GM18861 (cell line): ENCODE results near the gene FAM200A.
"Not testable (repeated sequence)": the region's sequence is repeated elsewhere in the genome, so short reads cannot be mapped to it uniquely, and the experiment has no call there.

Experiments used
- ATAC-seq: cut with Tn5 transposase; IDR thresholded peaks from one replicate; pipeline ENCODE4 v1.9.1; 2021; ENCODE audit not compliant: unreplicated experiment

Gene FAM200A

DNA sequence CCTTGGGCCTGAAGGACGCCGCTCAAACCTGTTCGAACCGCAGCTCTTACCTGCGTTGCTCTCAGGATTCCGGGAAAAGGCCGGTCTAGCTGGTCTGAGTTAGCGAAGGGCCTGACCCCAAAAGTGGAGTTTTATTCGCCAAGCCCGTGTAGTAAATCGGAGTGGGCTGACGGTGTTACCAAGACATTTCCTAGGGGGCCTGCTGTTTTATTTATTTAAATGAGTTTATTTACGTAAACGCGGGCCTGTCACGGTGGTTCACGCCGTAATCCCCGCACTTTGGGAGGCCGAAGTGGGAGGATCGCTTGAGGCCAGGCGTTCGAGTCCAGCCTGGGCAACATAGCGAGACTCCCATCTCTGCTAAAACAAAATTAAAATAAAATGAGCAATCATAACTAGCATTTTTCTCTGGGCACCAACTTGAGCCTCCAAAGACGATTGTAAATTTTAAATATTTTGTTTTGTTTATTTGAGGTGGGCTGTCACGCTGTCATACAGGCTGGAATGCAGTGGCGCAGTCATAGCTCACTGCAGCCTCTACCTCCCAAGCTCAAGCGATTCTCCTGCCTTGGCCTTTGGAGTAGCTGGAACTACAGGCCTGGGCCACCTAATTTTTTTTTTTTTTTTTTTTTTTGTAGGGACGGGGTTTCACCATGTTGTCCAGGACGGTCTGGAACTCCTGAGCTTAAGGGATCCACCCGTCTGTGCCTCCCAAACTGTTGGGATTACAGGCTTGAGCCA is 7.4 kb upstream of the FAM200A start:
- no peak for ATAC-seq

DNA sequence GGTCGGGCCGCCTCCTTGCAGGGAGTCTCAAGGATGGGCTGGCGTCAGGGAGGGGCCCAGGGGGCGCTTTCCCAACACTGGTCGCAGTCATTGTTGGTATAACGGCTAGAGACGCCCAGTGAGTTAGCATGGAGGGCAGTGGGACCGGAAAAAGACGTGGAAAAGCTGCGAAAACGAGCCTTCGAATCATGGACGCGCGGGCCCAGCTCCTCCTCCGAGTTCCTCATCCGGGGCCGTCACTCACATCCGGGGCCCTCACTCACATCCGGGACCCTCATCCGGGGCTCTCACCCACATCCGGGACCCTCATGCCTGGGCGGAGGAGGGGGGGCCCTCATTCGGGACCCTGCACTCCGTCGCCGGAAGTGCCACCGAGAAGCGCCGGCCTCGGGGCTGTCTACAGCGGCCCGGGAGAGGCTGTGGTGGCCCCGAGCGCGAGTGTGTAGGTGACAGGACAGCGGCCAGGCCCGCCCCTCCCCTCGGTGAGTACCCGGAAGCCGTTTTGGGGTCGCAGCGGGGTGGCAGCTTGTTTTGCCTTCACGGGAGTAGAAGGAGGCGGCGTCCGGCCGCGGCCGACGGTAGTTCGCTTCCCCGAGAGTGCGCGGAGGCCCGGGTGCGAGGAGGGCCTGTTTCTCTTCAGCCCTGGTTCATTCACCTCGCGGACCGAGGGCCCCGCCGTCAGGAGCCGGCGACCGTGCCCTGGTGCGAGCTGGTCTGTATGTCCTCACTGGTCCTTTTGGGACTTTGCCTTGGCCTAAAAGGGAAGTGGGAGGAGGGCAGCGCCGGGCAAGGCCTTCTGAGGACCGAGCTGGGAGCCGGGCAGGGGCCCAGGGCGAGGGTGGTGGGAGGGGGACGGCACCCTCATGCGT is 6.6 kb upstream of the FAM200A start, which contains the start of gene ZNF655:
TSS of gene ZNF655 (plus strand) at position 337 of the 869 bp plus-strand sequence. CDS start 1,918 bp downstream, outside the sequence.
- peak; percentile 76 for ATAC-seq

DNA sequence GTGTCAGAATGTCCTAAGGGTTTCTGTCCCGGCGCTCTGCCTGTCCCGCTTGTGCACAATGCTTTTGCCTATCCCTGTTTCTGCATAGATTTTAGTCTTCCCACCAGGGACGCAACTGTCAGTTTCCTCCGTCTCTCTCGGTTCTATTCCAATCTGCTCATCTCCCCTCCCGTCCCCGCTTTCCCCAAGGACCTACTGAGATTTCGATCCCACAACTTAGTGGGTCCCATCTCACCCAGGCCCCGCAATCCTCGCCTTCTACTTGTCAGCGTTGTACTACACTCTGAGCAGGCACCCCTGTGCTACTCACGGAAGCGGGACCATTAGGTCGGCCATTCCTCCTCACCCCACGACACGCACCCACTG is 6.0 kb upstream of the FAM200A start:
- peak; percentile 17 for ATAC-seq

- ATAC-seq: no peak
These were observed 5.3 kb upstream of the FAM200A start for GRCh38 chr7:99557196-99557607.

DNA sequence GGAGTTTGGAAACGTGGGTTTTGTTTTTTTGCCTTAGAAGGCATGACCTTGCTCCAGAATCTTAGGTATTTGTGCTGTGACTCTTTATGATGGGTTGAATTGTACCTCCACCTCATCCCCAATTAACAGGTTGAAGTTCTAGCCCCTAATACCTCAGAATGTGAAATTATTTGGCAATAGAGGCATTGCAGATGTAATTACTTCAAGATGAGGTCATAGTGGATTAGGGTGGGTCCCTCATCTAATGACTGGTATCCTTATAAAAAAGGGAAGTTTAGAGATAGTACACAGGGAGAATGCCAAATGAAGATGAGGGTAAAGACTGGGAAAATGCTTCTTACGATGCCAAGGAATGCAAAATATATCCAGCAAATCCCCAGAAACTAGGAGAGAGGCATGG is 3.0 kb upstream of the FAM200A start:
- no peak for ATAC-seq

DNA sequence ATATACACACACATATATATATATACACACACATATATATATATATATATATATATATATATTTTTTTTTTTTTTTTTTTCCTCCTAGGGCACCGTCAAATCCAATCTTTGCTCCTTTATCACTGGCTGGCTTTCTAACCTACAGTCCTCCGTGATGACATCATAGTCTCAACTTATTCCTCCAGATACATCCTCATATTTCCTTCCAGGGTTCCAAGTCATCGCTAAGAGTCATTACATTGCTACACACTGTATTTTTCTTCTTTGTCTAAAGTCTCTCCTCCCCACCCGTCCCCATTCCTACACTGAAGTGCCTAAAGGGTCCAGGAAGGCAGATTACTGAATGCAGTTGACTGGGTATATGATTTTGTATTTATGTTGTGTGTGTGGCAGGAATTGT is 1.1 kb upstream of the FAM200A start:
- no peak for ATAC-seq

- no peak for ATAC-seq
These were observed 580 bp downstream of the FAM200A start for GRCh38 chr7:99551334-99551733.

- ATAC-seq: not testable (repeated sequence)
These were observed 2.4 kb downstream of the FAM200A start for GRCh38 chr7:99549545-99549944.

DNA sequence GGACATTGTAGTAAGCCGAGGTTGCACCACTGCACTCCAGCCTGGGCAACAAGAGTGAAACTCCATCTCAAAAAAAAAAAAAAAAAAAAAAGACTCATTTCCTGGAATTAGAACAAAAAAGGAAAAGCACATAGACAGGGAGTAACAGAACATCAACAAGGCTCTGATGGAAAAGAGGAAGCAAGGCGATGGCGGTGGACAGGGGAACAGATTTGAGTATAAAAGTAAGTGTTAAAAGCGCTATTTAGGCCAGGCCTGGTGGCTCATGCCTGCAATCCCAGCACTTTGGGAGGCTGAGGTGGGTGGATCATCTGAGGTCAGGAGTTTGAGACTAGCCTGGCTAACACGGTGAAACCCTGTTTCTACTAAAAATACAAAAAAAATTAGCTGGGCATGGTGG is 6.6 kb downstream of the FAM200A start:
- ATAC-seq: not testable (repeated sequence)

- ATAC-seq: no peak
These were observed 8.0 kb downstream of the FAM200A start for GRCh38 chr7:99543916-99544315.

- no peak for ATAC-seq
These were observed 8.7 kb downstream of the FAM200A start for GRCh38 chr7:99543081-99543671.

DNA sequence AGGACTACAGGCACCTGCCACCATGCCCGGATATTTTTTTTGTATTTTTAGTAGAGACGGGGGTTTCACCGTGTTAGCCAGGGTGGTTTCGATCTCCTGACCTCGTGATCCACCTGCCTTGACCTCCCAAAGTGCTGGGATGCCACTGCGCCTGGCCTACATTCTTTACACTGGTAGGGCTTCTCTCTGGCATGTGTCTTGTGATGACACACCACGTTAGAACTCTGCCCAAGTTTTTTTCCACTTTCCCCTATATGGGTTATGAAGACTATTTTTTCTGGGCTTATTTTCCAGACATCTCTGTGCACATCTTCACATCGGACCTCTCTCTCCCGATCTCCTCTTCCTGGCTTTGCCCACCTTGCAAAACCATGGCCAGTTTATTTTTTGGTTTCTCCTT is 10.7 kb downstream of the FAM200A start:
- ATAC-seq: no peak

DNA sequence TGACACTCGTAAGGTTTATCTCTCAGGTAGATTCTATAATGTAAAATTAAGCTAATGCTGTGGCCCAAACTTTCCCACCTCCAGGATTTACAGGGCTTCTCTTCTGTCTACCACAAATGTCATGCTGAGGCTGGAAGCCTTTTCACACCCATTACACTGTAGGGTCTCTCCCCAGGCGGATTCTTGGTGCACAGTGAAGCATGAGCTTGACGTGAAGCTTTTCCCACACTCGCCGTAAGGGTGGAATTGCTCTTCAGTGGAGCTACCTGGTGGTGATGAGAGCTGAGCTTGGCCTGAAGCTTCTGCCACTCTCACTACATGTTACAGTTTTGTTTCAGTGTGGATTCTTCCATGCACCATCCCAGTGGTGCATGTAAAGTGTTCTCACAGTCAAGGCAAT is 11.4 kb downstream of the FAM200A start:
- no peak for ATAC-seq

DNA sequence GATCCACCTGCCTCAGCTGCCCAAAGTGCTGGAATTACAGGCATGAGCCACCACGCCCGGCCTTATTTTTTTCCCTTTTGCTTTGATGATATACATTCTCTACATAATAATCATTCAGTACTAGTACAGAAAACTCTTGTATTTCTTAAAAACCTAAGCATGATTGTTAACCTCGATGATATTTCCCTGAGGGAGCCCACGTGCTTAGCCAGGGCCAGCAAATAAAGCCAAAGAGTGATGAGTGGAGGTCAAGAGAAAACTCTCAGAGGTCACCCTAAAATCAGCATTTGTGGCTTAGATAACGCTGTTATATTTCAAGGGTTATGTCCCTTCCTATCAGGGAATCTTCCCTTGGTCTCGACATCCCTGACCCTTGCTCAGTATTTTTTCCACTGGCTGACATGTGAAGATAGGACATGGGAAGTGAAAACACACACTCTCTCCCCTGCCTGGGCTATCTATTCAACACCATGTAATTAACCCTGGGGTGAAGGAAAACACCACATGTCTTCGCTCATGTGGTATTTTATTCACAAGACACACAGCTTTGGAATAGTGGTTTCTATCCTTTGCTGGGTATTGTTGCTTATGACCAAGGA is 12.6 kb downstream of the FAM200A start:
- ATAC-seq: no peak

DNA sequence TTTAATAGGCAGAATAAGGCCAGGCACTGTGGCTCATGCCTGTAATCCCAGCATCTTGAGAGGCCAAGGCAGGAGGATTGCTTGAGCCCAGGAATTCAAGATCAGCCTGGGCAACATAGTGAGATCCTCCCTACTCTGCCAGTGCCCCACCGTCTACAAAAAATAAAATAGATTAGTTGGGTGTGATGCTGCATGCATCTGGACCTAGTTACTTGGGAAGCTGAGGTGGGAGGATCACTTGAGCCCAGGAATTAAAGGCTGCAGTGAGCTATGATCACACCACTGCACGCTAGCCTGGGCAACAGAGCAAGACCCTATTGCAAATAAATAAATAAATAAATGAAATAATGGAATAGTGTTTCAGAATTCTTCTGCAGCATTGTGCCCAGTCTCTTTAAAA is 16.2 kb downstream of the FAM200A start:
- no peak for ATAC-seq

- ATAC-seq: no peak
These were observed 20.6 kb downstream of the FAM200A start for GRCh38 chr7:99531354-99531765.

DNA sequence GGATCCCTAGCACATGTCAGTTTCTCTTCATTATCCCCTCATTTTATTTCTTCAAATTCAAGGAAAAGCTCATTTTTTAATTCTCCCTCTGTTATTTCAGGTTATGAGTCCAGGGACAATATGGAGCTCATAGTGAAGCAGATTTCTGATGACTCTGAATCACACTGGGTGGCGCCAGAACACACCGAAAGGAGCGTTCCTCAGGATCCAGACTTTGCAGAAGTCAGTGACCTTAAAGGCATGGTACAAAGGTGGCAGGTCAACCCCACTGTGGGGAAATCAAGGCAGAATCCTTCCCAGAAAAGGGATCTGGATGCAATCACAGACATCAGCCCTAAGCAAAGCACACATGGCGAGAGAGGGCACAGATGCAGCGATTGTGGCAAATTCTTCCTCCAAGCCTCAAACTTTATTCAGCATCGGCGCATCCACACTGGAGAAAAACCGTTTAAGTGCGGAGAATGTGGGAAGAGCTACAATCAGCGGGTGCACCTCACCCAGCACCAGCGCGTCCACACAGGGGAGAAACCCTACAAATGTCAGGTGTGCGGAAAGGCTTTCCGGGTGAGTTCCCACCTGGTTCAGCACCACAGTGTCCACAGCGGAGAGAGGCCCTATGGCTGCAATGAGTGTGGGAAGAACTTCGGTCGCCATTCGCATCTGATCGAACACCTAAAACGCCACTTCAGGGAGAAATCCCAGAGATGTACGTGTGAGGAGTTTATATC is 26.0 kb downstream of the FAM200A start:
- ATAC-seq: no peak

DNA sequence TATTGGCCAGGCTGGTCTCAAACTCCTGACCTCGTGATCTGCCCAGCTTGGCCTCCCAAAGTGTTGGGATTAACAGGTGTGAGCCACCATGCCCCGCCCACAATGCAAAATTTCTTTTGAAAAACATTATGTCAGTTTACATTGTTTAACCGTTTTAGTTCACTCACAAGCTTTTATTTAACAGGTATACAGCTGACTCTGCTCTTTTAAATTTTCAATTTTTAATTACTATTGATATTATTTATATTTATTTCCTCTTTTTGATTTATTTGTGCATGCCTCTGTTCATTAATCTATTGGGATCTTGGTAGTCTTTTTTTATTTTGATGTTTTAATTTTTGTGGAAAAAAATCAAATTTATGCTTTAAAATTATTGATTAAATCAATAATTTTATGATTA is 30.5 kb downstream of the FAM200A start:
- ATAC-seq: no peak

GRCh38 chr7:99514050-99514449 is 37.9 kb downstream of the FAM200A start:
- ATAC-seq: no peak

DNA sequence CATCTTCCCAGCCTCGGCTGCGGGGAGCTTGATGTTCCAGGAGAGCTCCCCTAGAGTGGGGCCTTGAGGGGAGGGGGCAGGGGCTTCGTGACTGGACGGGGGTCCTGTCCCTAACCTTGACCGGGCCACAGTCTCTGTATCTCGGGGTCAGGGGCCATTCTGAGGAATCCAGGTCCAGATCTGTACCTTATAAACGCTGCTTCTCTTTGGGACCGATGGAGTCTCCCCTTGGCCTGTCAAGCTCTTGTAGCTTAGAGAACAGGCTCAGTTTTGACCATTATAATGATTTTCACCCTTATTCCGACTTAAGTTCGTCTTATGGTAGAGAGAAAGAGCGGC is 46.6 kb downstream of the FAM200A start:
- no peak for ATAC-seq
